ENCODE measurements around the gene STPG3.

STPG3 gene

GRCh38 chr9:137278721-137279711, 27.9 kb downstream of the STPG3 start:
- Histone ChIP-seq H3K4me3 (ENCODE audit: insufficient read depth in 1 of 2, low read depth in 1 of 2, low read length in 2 of 2) (peak overlapping the region in 1 of 2 experiments; percentile 63), H3K79me1 (replicated peaks; ENCODE audit: low read length, poor library complexity, severe bottlenecking) (peaks cover 32% of the 10 kb centered on the region), H2BK120ac (ENCODE audit: low read depth, low read length) (peak overlapping the region; percentile 96), H2AK5ac (ENCODE audit: low read length, severe bottlenecking) (no peak overlapping the region), H2BK12ac (ENCODE audit: low read length in 2 of 2) (peak overlapping the region; percentile 15 to 69), H3K4ac (ENCODE audit: low read depth in 1 of 2, low read length in 2 of 2) (peak overlapping the region; percentile 82 to 95), H3K18ac (ENCODE audit: low read depth in 1 of 2, low read length in 2 of 2) (peak overlapping the region; percentile 26 to 88), H3K36me3 (ENCODE audit: control insufficient read depth in 1 of 2, insufficient read depth in 2 of 2, low read depth in 1 of 2, low read length in 2 of 2) (peaks cover 2 to 53% of the 10 kb centered on the region in 2 experiments), H3K23ac (ENCODE audit: low read length in 2 of 2) (peak overlapping the region in 1 of 2 experiments; percentile 51), H3K4me2 (ENCODE audit: low read length, poor library complexity, severe bottlenecking) (peak overlapping the region; percentile 70), H3K27ac (ENCODE audit: low read length, poor library complexity, severe bottlenecking) (no peak overlapping the region), H3K9ac (ENCODE audit: low read length) (no peak overlapping the region), H2BK15ac (ENCODE audit: low read depth, poor library complexity, severe bottlenecking) (peak overlapping the region; percentile 54), H2BK5ac (ENCODE audit: low read depth, low read length, poor library complexity, severe bottlenecking) (no peak overlapping the region), H2AFZ (ENCODE audit: low read depth, low read length) (no peak overlapping the region), H3K4me1 (ENCODE audit: control insufficient read depth, insufficient read depth, low read depth, low read length) (peaks cover 68% of the 10 kb centered on the region), H3K9me3 (ENCODE audit: control insufficient read depth, low read length) (no peaks in the 10 kb centered on the region), H4K91ac (ENCODE audit: low read length) (peak overlapping the region; percentile 83), H4K8ac (ENCODE audit: low read length) (peak overlapping the region; percentile 79), H3K27me3 (ENCODE audit: control insufficient read depth in 1 of 2, insufficient read depth in 1 of 2, low read length in 2 of 2) (peaks cover 0 to 46% of the 10 kb centered on the region in 2 experiments), H3K14ac (ENCODE audit: low read length in 2 of 2) (peak overlapping the region in 1 of 2 experiments; percentile 90)
- no peak for DNase-seq
- WGBS: 79% methylated on average over 136 of the region's 139 CpGs

GRCh38 chr9:137279741-137280473, 28.8 kb downstream of the STPG3 start:
- Histone ChIP-seq H3K4ac (ENCODE audit: low read depth in 1 of 2, low read length in 2 of 2) (peak overlapping the region; percentile 44 to 75), H2AK5ac (ENCODE audit: low read length, severe bottlenecking) (no peak overlapping the region), H3K79me1 (replicated peaks; ENCODE audit: low read length, poor library complexity, severe bottlenecking) (peaks cover 27% of the 10 kb centered on the region), H3K27me3 (ENCODE audit: control insufficient read depth in 1 of 2, insufficient read depth in 1 of 2, low read length in 2 of 2) (peaks cover 0 to 46% of the 10 kb centered on the region in 2 experiments), H4K8ac (ENCODE audit: low read length) (peak overlapping the region; percentile 63), H3K14ac (ENCODE audit: low read length in 2 of 2) (peak overlapping the region in 1 of 2 experiments; percentile 1), H3K18ac (ENCODE audit: low read depth in 1 of 2, low read length in 2 of 2) (no peak overlapping the region), H2AFZ (ENCODE audit: low read depth, low read length) (no peak overlapping the region), H2BK120ac (ENCODE audit: low read depth, low read length) (no peak overlapping the region), H3K4me3 (ENCODE audit: insufficient read depth in 1 of 2, low read depth in 1 of 2, low read length in 2 of 2) (no peak overlapping the region), H3K9me3 (ENCODE audit: control insufficient read depth, low read length) (no peaks in the 10 kb centered on the region), H3K4me1 (ENCODE audit: control insufficient read depth, insufficient read depth, low read depth, low read length) (peaks cover 64% of the 10 kb centered on the region), H2BK12ac (ENCODE audit: low read length in 2 of 2) (peak overlapping the region in 1 of 2 experiments; percentile 8), H3K4me2 (ENCODE audit: low read length, poor library complexity, severe bottlenecking) (no peak overlapping the region), H3K27ac (ENCODE audit: low read length, poor library complexity, severe bottlenecking) (no peak overlapping the region), H3K9ac (ENCODE audit: low read length) (no peak overlapping the region), H2BK15ac (ENCODE audit: low read depth, poor library complexity, severe bottlenecking) (no peak overlapping the region), H4K91ac (ENCODE audit: low read length) (peak overlapping the region; percentile 61), H3K36me3 (ENCODE audit: control insufficient read depth in 1 of 2, insufficient read depth in 2 of 2, low read depth in 1 of 2, low read length in 2 of 2) (peaks cover 0 to 45% of the 10 kb centered on the region in 2 experiments), H3K23ac (ENCODE audit: low read length in 2 of 2) (no peak overlapping the region), H2BK5ac (ENCODE audit: low read depth, low read length, poor library complexity, severe bottlenecking) (no peak overlapping the region)
- DNase-seq: no peak
- WGBS: 98% methylated on average over 38 of the region's 41 CpGs

- H3K36me3 ChIP-seq (ENCODE audit: control insufficient read depth in 1 of 2, insufficient read depth in 2 of 2, low read depth in 1 of 2, low read length in 2 of 2): peaks cover 0 to 45% of the 10 kb centered on the region in 2 experiments
- H2BK12ac ChIP-seq (ENCODE audit: low read length in 2 of 2): peak overlapping the region in 1 of 2 experiments; percentile 37
- H2BK5ac ChIP-seq (ENCODE audit: low read depth, low read length, poor library complexity, severe bottlenecking): no peak overlapping the region
- H4K91ac ChIP-seq (ENCODE audit: low read length): peak overlapping the region; percentile 67
- H3K4me3 ChIP-seq (ENCODE audit: insufficient read depth in 1 of 2, low read depth in 1 of 2, low read length in 2 of 2): peak overlapping the region in 1 of 2 experiments; percentile 3
- peak overlapping the region; percentile 75 for H3K4me2 ChIP-seq (ENCODE audit: low read length, poor library complexity, severe bottlenecking)
- H3K23ac ChIP-seq (ENCODE audit: low read length in 2 of 2): peak overlapping the region; percentile 41 to 71
- peak; percentile 54 for DNase-seq
- peak overlapping the region in 1 of 2 experiments; percentile 38 for H3K14ac ChIP-seq (ENCODE audit: low read length in 2 of 2)
- 25% methylated on average over 66 of the region's 85 CpGs for WGBS
- peak overlapping the region; percentile 28 for H2BK15ac ChIP-seq (ENCODE audit: low read depth, poor library complexity, severe bottlenecking)
- H3K18ac ChIP-seq (ENCODE audit: low read depth in 1 of 2, low read length in 2 of 2): peak overlapping the region; percentile 23 to 84
- H3K4ac ChIP-seq (ENCODE audit: low read depth in 1 of 2, low read length in 2 of 2): peak overlapping the region; percentile 57 to 84
- H3K27me3 ChIP-seq (ENCODE audit: control insufficient read depth in 1 of 2, insufficient read depth in 1 of 2, low read length in 2 of 2): peaks cover 0 to 46% of the 10 kb centered on the region in 2 experiments
- H4K8ac ChIP-seq (ENCODE audit: low read length): peak overlapping the region; percentile 75
- peaks cover 23% of the 10 kb centered on the region for H3K79me1 ChIP-seq (replicated peaks; ENCODE audit: low read length, poor library complexity, severe bottlenecking)
- H3K4me1 ChIP-seq (ENCODE audit: control insufficient read depth, insufficient read depth, low read depth, low read length): peaks cover 61% of the 10 kb centered on the region
- H2AFZ ChIP-seq (ENCODE audit: low read depth, low read length): no peak overlapping the region
- peak overlapping the region; percentile 85 for H2BK120ac ChIP-seq (ENCODE audit: low read depth, low read length)
- no peaks in the 10 kb centered on the region for H3K9me3 ChIP-seq (ENCODE audit: control insufficient read depth, low read length)
- H3K9ac ChIP-seq (ENCODE audit: low read length): no peak overlapping the region
- no peak overlapping the region for H2AK5ac ChIP-seq (ENCODE audit: low read length, severe bottlenecking)
- H3K27ac ChIP-seq (ENCODE audit: low read length, poor library complexity, severe bottlenecking): no peak overlapping the region
Measured at GRCh38 chr9:137280474-137281344, 29.6 kb downstream of the STPG3 start.

Measured in mesenchymal stem cell (in vitro differentiated cells and primary cell).